ENCODE measurements around the gene TRMT2A. TPM values are rescaled to one million over a fixed set of nuclear protein-coding genes. Genes with fewer than 3 reads are reported as not detected.

The TRMT2A gene
- polyA plus RNA-seq, 4 donors = 30.5 to 49.3 (median 37.2) TPM

GRCh38 chr22:20158391-20159036, 41.5 kb upstream of the TRMT2A start:
- H3K4me3 ChIP-seq (ENCODE audit: low read depth in 1 of 3, low read length in 3 of 3) = no peak overlapping the region
- H3K27me3 ChIP-seq (ENCODE audit: control insufficient read depth in 3 of 3, insufficient read depth in 3 of 3, low read length in 3 of 3) = peaks cover 0 to 4% (median 0%) of the 10 kb centered on the region in 3 donors
- H3K9me3 ChIP-seq (ENCODE audit: control insufficient read depth in 2 of 2, insufficient read depth in 1 of 2, low read depth in 1 of 2, low read length in 1 of 2) = no peaks in the 10 kb centered on the region
- no peak for FAIRE-seq
- WGBS, 3 donors = 56 to 69% (median 66%) methylated on average over 13 to 15 of the region's 15 CpGs
- no peak overlapping the region for H3K27ac ChIP-seq (ENCODE audit: low read depth in 1 of 3, low read length in 2 of 3)
- no peaks in the 10 kb centered on the region for H3K36me3 ChIP-seq (ENCODE audit: control insufficient read depth in 3 of 3, insufficient read depth in 2 of 3, low read depth in 1 of 3, low read length in 3 of 3)
- H3K4me1 ChIP-seq (ENCODE audit: control insufficient read depth in 3 of 3, insufficient read depth in 2 of 3, low read depth in 1 of 3, low read length in 2 of 3) = peaks cover 0 to 5% (median 0%) of the 10 kb centered on the region in 3 donors
- DNase-seq = no peak

- Histone ChIP-seq H3K36me3 (ENCODE audit: control insufficient read depth in 3 of 3, insufficient read depth in 2 of 3, low read depth in 1 of 3, low read length in 3 of 3) (no peaks in the 10 kb centered on the region), H3K27ac (ENCODE audit: low read depth in 1 of 3, low read length in 2 of 3) (no peak overlapping the region), H3K27me3 (ENCODE audit: control insufficient read depth in 3 of 3, insufficient read depth in 3 of 3, low read length in 3 of 3) (peaks cover 0 to 4% (median 0%) of the 10 kb centered on the region in 3 donors), H3K9me3 (ENCODE audit: control insufficient read depth in 2 of 2, insufficient read depth in 1 of 2, low read depth in 1 of 2, low read length in 1 of 2) (no peaks in the 10 kb centered on the region), H3K4me3 (ENCODE audit: low read depth in 1 of 3, low read length in 3 of 3) (no peak overlapping the region), H3K4me1 (ENCODE audit: control insufficient read depth in 3 of 3, insufficient read depth in 2 of 3, low read depth in 1 of 3, low read length in 2 of 3) (peaks cover 0 to 5% (median 0%) of the 10 kb centered on the region in 3 donors)
- 50 to 63% (median 57%) methylated on average over 14 to 15 of the region's 15 CpGs for WGBS, 3 donors
- DNase-seq = no peak
- FAIRE-seq = no peak
Observed at GRCh38 chr22:20157430-20158183, 40.6 kb upstream of the TRMT2A start.

GRCh38 chr22:20156611-20157429, 39.8 kb upstream of the TRMT2A start:
- FAIRE-seq (no peak), DNase-seq (peak; percentile 68 to 90)
- no peak overlapping the region for H3K4me3 ChIP-seq (ENCODE audit: low read depth in 1 of 3, low read length in 3 of 3)
- H3K27me3 ChIP-seq (ENCODE audit: control insufficient read depth in 3 of 3, insufficient read depth in 3 of 3, low read length in 3 of 3) = peaks cover 0 to 4% (median 0%) of the 10 kb centered on the region in 3 donors
- no peak overlapping the region for H3K27ac ChIP-seq (ENCODE audit: low read depth in 1 of 3, low read length in 2 of 3)
- H3K9me3 ChIP-seq (ENCODE audit: control insufficient read depth in 2 of 2, insufficient read depth in 1 of 2, low read depth in 1 of 2, low read length in 1 of 2) = no peaks in the 10 kb centered on the region
- 33 to 45% (median 35%) methylated on average over 15 to 17 of the region's 17 CpGs for WGBS, 3 donors
- H3K36me3 ChIP-seq (ENCODE audit: control insufficient read depth in 3 of 3, insufficient read depth in 2 of 3, low read depth in 1 of 3, low read length in 3 of 3) = no peaks in the 10 kb centered on the region
- H3K4me1 ChIP-seq (ENCODE audit: control insufficient read depth in 3 of 3, insufficient read depth in 2 of 3, low read depth in 1 of 3, low read length in 2 of 3) = peaks cover 0 to 5% (median 0%) of the 10 kb centered on the region in 3 donors

- Histone ChIP-seq H3K9me3 (ENCODE audit: control insufficient read depth in 2 of 2, insufficient read depth in 1 of 2, low read depth in 1 of 2, low read length in 1 of 2) (no peaks in the 10 kb centered on the region), H3K27ac (ENCODE audit: low read depth in 1 of 3, low read length in 2 of 3) (no peak overlapping the region), H3K27me3 (ENCODE audit: control insufficient read depth in 3 of 3, insufficient read depth in 3 of 3, low read length in 3 of 3) (peaks cover 0 to 4% (median 0%) of the 10 kb centered on the region in 3 donors), H3K4me1 (ENCODE audit: control insufficient read depth in 3 of 3, insufficient read depth in 2 of 3, low read depth in 1 of 3, low read length in 2 of 3) (peaks cover 0 to 5% (median 0%) of the 10 kb centered on the region in 3 donors), H3K36me3 (ENCODE audit: control insufficient read depth in 3 of 3, insufficient read depth in 2 of 3, low read depth in 1 of 3, low read length in 3 of 3) (no peaks in the 10 kb centered on the region), H3K4me3 (ENCODE audit: low read depth in 1 of 3, low read length in 3 of 3) (no peak overlapping the region)
- WGBS, 3 donors = 47 to 59% (median 51%) methylated on average over 7 of the region's 7 CpGs
- no peak for DNase-seq
- FAIRE-seq = no peak
Observed at GRCh38 chr22:20156042-20156389, 39.0 kb upstream of the TRMT2A start.

DNA sequence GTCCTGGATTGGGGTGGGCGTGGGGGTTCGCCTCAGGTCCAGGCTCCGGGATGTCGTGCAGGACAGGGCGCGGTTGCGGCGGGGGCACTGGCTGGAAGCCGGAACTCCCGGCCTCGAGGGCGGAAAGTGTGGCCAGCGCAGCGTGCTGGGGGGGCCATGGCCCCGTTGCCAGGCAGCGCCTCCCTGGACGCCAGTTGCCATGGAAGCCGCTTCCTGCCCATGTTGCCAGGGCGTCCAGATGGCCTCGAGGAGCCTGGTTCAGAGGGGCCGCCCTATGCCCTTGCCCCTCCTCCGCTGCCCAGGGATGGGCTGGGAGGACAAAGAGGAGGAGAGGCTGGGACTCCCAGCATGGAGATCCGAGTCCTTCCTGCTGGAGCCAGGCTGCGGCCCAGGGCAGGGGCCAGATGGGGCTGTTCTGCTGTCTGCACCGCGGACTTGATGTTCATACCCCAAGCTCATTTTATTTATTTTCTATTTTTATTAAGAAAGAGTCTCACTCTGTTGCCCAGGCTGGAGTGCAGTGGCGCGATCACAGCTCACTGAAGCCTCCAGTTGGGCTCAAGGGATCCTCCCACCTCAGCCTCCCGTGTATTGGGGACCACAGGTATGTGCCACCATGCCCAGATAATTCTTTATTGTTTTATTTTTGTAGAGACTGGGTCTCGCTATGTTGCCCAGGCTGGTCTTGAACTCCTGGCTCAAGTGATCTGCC, 38.5 kb upstream of the TRMT2A start:
- Histone ChIP-seq H3K27ac (ENCODE audit: low read depth in 1 of 3, low read length in 2 of 3) (no peak overlapping the region), H3K4me1 (ENCODE audit: control insufficient read depth in 3 of 3, insufficient read depth in 2 of 3, low read depth in 1 of 3, low read length in 2 of 3) (peaks cover 0 to 5% (median 0%) of the 10 kb centered on the region in 3 donors), H3K4me3 (ENCODE audit: low read depth in 1 of 3, low read length in 3 of 3) (no peak overlapping the region), H3K27me3 (ENCODE audit: control insufficient read depth in 3 of 3, insufficient read depth in 3 of 3, low read length in 3 of 3) (peaks cover 0 to 4% (median 0%) of the 10 kb centered on the region in 3 donors), H3K9me3 (ENCODE audit: control insufficient read depth in 2 of 2, insufficient read depth in 1 of 2, low read depth in 1 of 2, low read length in 1 of 2) (no peaks in the 10 kb centered on the region), H3K36me3 (ENCODE audit: control insufficient read depth in 3 of 3, insufficient read depth in 2 of 3, low read depth in 1 of 3, low read length in 3 of 3) (no peaks in the 10 kb centered on the region)
- WGBS, 3 donors = 23 to 51% (median 27%) methylated on average over 30 of the region's 30 CpGs
- peak; percentile 42 for DNase-seq
- FAIRE-seq = no peak

- H3K27me3 ChIP-seq (ENCODE audit: control insufficient read depth in 3 of 3, insufficient read depth in 3 of 3, low read length in 3 of 3) = peaks cover 0 to 4% (median 0%) of the 10 kb centered on the region in 3 donors
- FAIRE-seq (no peak), DNase-seq (no peak)
- H3K4me1 ChIP-seq (ENCODE audit: control insufficient read depth in 3 of 3, insufficient read depth in 2 of 3, low read depth in 1 of 3, low read length in 2 of 3) = peaks cover 0 to 5% (median 0%) of the 10 kb centered on the region in 3 donors
- no peak overlapping the region for H3K27ac ChIP-seq (ENCODE audit: low read depth in 1 of 3, low read length in 2 of 3)
- no peaks in the 10 kb centered on the region for H3K36me3 ChIP-seq (ENCODE audit: control insufficient read depth in 3 of 3, insufficient read depth in 2 of 3, low read depth in 1 of 3, low read length in 3 of 3)
- no peaks in the 10 kb centered on the region for H3K9me3 ChIP-seq (ENCODE audit: control insufficient read depth in 2 of 2, insufficient read depth in 1 of 2, low read depth in 1 of 2, low read length in 1 of 2)
- no peak overlapping the region for H3K4me3 ChIP-seq (ENCODE audit: low read depth in 1 of 3, low read length in 3 of 3)
- 30 to 56% (median 40%) methylated on average over 14 of the region's 14 CpGs for WGBS, 3 donors
Observed at GRCh38 chr22:20154602-20155187, 37.7 kb upstream of the TRMT2A start.

GRCh38 chr22:20153945-20154344, 36.9 kb upstream of the TRMT2A start:
- WGBS, 3 donors = 67 to 71% (median 71%) methylated on average over 16 of the region's 16 CpGs
- DNase-seq (no peak), FAIRE-seq (no peak)
- peaks cover 0 to 4% (median 0%) of the 10 kb centered on the region in 3 donors for H3K27me3 ChIP-seq (ENCODE audit: control insufficient read depth in 3 of 3, insufficient read depth in 3 of 3, low read length in 3 of 3)
- no peaks in the 10 kb centered on the region for H3K9me3 ChIP-seq (ENCODE audit: control insufficient read depth in 2 of 2, insufficient read depth in 1 of 2, low read depth in 1 of 2, low read length in 1 of 2)
- H3K4me1 ChIP-seq (ENCODE audit: control insufficient read depth in 3 of 3, insufficient read depth in 2 of 3, low read depth in 1 of 3, low read length in 2 of 3) = peaks cover 0 to 5% (median 0%) of the 10 kb centered on the region in 3 donors
- H3K4me3 ChIP-seq (ENCODE audit: low read depth in 1 of 3, low read length in 3 of 3) = no peak overlapping the region
- H3K36me3 ChIP-seq (ENCODE audit: control insufficient read depth in 3 of 3, insufficient read depth in 2 of 3, low read depth in 1 of 3, low read length in 3 of 3) = no peaks in the 10 kb centered on the region
- H3K27ac ChIP-seq (ENCODE audit: low read depth in 1 of 3, low read length in 2 of 3) = no peak overlapping the region

All from small intestine (tissue), 7 donors.